Pancreas (tissue), 10 donors: ENCODE results near the gene PRG2. TPM values are rescaled to one million over a fixed set of nuclear protein-coding genes. Genes with fewer than 3 reads are reported as not detected.
A peak's percentile ranks its signal among the peaks of the same experiment; 100 is the strongest.

Experiments
- ATAC-seq, 4 donors: fragments of 200-7000 bp; cut with Tn5 transposase; one replicate each; pipeline versions ENCODE4 v1.8.0 to v1.9.1; 2020; ENCODE audit warnings: mild to moderate bottlenecking in 4 of 4, moderate library complexity in 4 of 4
- DNase-seq, 6 donors: peaks; one replicate each; pipeline ENCODE4 v3.0.0-alpha.2; 2020
- FAIRE-seq: peaks from 2 replicates; lab custom pipeline; 2012; peaks lifted over from hg19 to GRCh38; lab: Jason Lieb, UNC
- H3K27ac ChIP-seq, 4 donors: fragments of 200-600 bp; sonication (generic); 1 replicate in 3 of 4; 2 replicates in 1 of 4; pipeline versions ENCODE4 v1.5.0 to v1.8.0; 2020
- H3K27me3 ChIP-seq, 4 donors: fragments of 200-600 bp; one replicate each; pipeline ENCODE4 v1.8.0; 2021
- H3K36me3 ChIP-seq, 3 donors: fragments of 200-600 bp; sonication (generic) in 1 of 3; one replicate each; pipeline versions ENCODE4 v1.5.0 to v1.8.0; 2020 to 2021
- H3K4me1 ChIP-seq, 3 donors: fragments of 200-600 bp; one replicate each; pipeline ENCODE4 v1.8.0; 2021
- H3K4me3 ChIP-seq, 4 donors: fragments of 200-600 bp; sonication (generic) in 2 of 4; one replicate each; pipeline versions ENCODE4 v1.5.0 to v1.8.0; 2020 to 2021
- H3K9me3 ChIP-seq, 4 donors: fragments of 200-600 bp; one replicate each; pipeline ENCODE4 v1.8.0; 2021
- CTCF ChIP-seq, 4 donors: fragments of 200-600 bp; sonication (generic) in 3 of 4; IDR thresholded peaks; one replicate each; pipeline versions ENCODE4 v1.5.0 to v1.8.0; 2021; ENCODE audit warnings: antibody characterized with exemption in 4 of 4
- WGBS, 2 donors: extraction: QIAGEN DNeasy Blood & Tissue Kit; methylation state at CpG; one replicate each; pipeline ENCODE4 v1.1.7; 2013; 5-methylcytosine and 5-hydroxymethylcytosine counted together
- intact Hi-C, 3 donors: fragments of 100-400 bp; cut with DNase I; formaldehyde crosslinking; loops; one replicate each; pipeline versions ENCODE4 v1.11.1 to v1.14.2; 2022
- polyA plus RNA-seq, 2 donors: library from polyadenylated mRNA; stranded (reverse); fragments of 200-250 nt; gene quantifications; one replicate each; pipeline ENCODE4 v1.2.3, GENCODE V29; 2013
- total RNA-seq, 6 donors: library from RNA; stranded (reverse); fragmentation: NEBNext Ultra II Directional in 4 of 6; extraction: Animal tissue kit (Norgen Biotek cat#: 25700) in 4 of 6; gene quantifications; one replicate each; pipeline versions ENCODE4 v1.2.1 to v1.2.4, GENCODE V29; 2021 to 2023
- donor health status: healthy with polysubstance abuse.
- donor health status: DM: no; HTN: no; CAD: no; lungs with moderate emphysema.
- donor health status: DM: no; HTN: no; CAD: no.
- donor health status: control.
- donor health status: control.
- donor health status: Bipolar disorder and iron deficiency.
- donor health status: DM: yes; HTN: yes; CAD: no.
- donor health status: DM: no; HTN: no; CAD: no.
- donor health status: DM: no; HTN: no; CAD: no.
- donor health status: DM: yes; HTN: yes; CAD: no.

PRG2 gene
- total and polyA plus RNA-seq, 8 donors: 0.57 to 0.96 TPM; not detected in 6

- no peak overlapping the region for H3K27ac ChIP-seq
- ATAC-seq (no peak), DNase-seq (no peak), FAIRE-seq (no peak)
- no peaks in the 10 kb centered on the region for H3K36me3 ChIP-seq
- intact Hi-C loops: no loop called here
- H3K4me3 ChIP-seq: no peak overlapping the region
- H3K4me1 ChIP-seq: peaks cover 16 to 25% (median 17%) of the 10 kb centered on the region in 3 donors
- no peaks in the 10 kb centered on the region for H3K9me3 ChIP-seq
- TF ChIP-seq CTCF (IDR thresholded peaks at IDR 0.05): no peak
- WGBS, 2 donors: 32 to 43% methylated on average over 4 of the region's 4 CpGs
- no peaks in the 10 kb centered on the region for H3K27me3 ChIP-seq
Observed at GRCh38 chr11:57429946-57430345, 39.5 kb upstream of the PRG2 start.

- no peaks in the 10 kb centered on the region for H3K27me3 ChIP-seq
- H3K9me3 ChIP-seq: no peaks in the 10 kb centered on the region
- no peak for TF ChIP-seq CTCF (IDR thresholded peaks at IDR 0.05)
- intact Hi-C loops: no loop called here
- ATAC-seq (no peak), DNase-seq (no peak), FAIRE-seq (no peak)
- no peak overlapping the region for H3K4me3 ChIP-seq
- peaks cover 16 to 21% (median 17%) of the 10 kb centered on the region in 3 donors for H3K4me1 ChIP-seq
- no peak overlapping the region for H3K27ac ChIP-seq
- no peaks in the 10 kb centered on the region for H3K36me3 ChIP-seq
- WGBS, 2 donors: 82 to 89% methylated on average over 5 of the region's 5 CpGs
Observed at GRCh38 chr11:57428643-57429042, 38.2 kb upstream of the PRG2 start.

- FAIRE-seq (no peak), ATAC-seq (peak; percentile 3 to 18 (median 12)), DNase-seq (peak in 4 of 6 donors; percentile 21 to 33 (median 28))
- H3K27me3 ChIP-seq: no peaks in the 10 kb centered on the region
- H3K27ac ChIP-seq: peak overlapping the region; percentile 67 to 96 (median 89)
- intact Hi-C loops: no loop called here
- no peaks in the 10 kb centered on the region for H3K9me3 ChIP-seq
- 34 to 63% methylated on average over 8 of the region's 8 CpGs for WGBS, 2 donors
- H3K4me1 ChIP-seq: peaks cover 16 to 21% (median 17%) of the 10 kb centered on the region in 3 donors
- TF ChIP-seq CTCF (IDR thresholded peaks at IDR 0.05): no peak
- H3K36me3 ChIP-seq: no peaks in the 10 kb centered on the region
- no peak overlapping the region for H3K4me3 ChIP-seq
Observed at GRCh38 chr11:57427727-57428082, 37.3 kb upstream of the PRG2 start.

- H3K9me3 ChIP-seq: no peaks in the 10 kb centered on the region
- H3K4me1 ChIP-seq: peaks cover 16 to 21% (median 17%) of the 10 kb centered on the region in 3 donors
- peak within 1 kb of the TSS in 3 of 4 donors; percentile 20 to 45 (median 34) for H3K4me3 ChIP-seq
- peak; percentile 38 to 79 (median 60) for DNase-seq
- H3K36me3 ChIP-seq: no peaks in the 10 kb centered on the region
- no peaks in the 10 kb centered on the region for H3K27me3 ChIP-seq
- peak within 1 kb of the TSS; percentile 67 to 96 (median 89) for H3K27ac ChIP-seq
- no peak for FAIRE-seq
- no peak for TF ChIP-seq CTCF (IDR thresholded peaks at IDR 0.05)
- intact Hi-C loops: no loop called here
- 19 to 21% methylated on average over 39 of the region's 39 CpGs for WGBS, 2 donors
- ATAC-seq: peak; percentile 63 to 73 (median 70)
Observed at GRCh38 chr11:57426929-57427726, 36.7 kb upstream of the PRG2 start, which contains the start of gene SLC43A3. Gene SLC43A3 (minus strand): TSS chr11:57427121. CDS start chr11:57426172, 949 bp downstream.
